Activated CD8-positive, alpha-beta T cell treated with anti-CD3 and anti-CD28 coated beads for 36 hours (primary cell): ENCODE measurements around the gene HAVCR2. TPM values are rescaled to one million over a fixed set of nuclear protein-coding genes. Genes with fewer than 3 reads are reported as not detected.

ENCODE experiments used
- ATAC-seq: fragments of 200-7000 bp; cut with Tn5 transposase; one replicate; pipeline ENCODE4 v1.10.0; 2021; ENCODE audit warnings: mild to moderate bottlenecking, moderate library complexity
- CTCF ChIA-PET: fragments of 350-600 bp; sonication (Branson Sonifier 250); formaldehyde crosslinking; loops from one replicate; lab custom pipeline; 2021; ENCODE audit warnings: antibody characterized with exemption; lab: Charles Lee
- POLR2A ChIA-PET: fragments of 350-600 bp; sonication (Branson Sonifier 250); formaldehyde crosslinking; loops from one replicate; lab custom pipeline; 2021; ENCODE audit warnings: antibody characterized with exemption; lab: Charles Lee
- DNase-seq: peaks from one replicate; pipeline ENCODE4 v3.0.0-alpha.2; 2020
- H3K27ac Mint-ChIP-seq: one replicate; pipeline ENCODE4 v1.8.0; 2021; ENCODE audit warnings: mild to moderate bottlenecking, mixed read lengths
- H3K27me3 Mint-ChIP-seq: one replicate; pipeline ENCODE4 v1.8.0; 2021; ENCODE audit warnings: mixed read lengths
- H3K36me3 Mint-ChIP-seq: one replicate; pipeline ENCODE4 v1.8.0; 2021; ENCODE audit warnings: low read depth, mixed read lengths
- H3K4me1 Mint-ChIP-seq: one replicate; pipeline ENCODE4 v1.8.0; 2021; ENCODE audit warnings: low read depth, mixed read lengths
- H3K4me3 Mint-ChIP-seq: one replicate; pipeline ENCODE4 v1.8.0; 2021; ENCODE audit warnings: mild to moderate bottlenecking, moderate library complexity, mixed read lengths
- H3K9me3 Mint-ChIP-seq: one replicate; pipeline ENCODE4 v1.8.0; 2021; ENCODE audit warnings: mixed read lengths
- intact Hi-C: fragments of 100-400 bp; cut with micrococcal nuclease; formaldehyde crosslinking; loops from one replicate; pipeline ENCODE4 v1.10.0; 2022
- total RNA-seq, 2 experiments: library from RNA; stranded (reverse); gene quantifications; one replicate each; pipeline ENCODE4 v1.2.3, GENCODE V29; 2021
- TF ChIP-seq, protein P1 (sequence below): fragments of 200-600 bp; IDR thresholded peaks from one replicate; pipeline ENCODE4 v1.8.0; 2022; ENCODE audit warnings: antibody characterized with exemption, mild to moderate bottlenecking

HAVCR2 gene
- total RNA-seq, 2 experiments from 2014 or later, result 28.7 to 34.6 TPM

DNA sequence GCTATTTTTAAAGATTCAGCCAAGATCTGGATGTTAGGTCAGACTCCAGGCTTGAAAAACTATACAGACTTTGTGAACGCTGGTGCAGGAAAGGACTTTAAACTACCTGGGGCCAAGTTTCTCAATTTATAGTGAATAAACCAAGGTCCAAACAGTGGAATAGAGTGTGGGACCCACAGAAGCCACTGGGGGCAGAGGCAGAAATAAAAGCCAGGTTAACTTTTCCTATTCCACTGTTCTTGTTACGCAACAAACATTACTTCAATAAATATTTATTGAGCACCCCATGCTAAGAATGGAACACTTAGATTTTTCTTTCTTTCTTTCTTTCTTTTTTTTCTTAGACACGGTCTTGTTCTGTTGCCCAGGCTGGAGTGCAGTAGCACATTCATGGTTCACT lies 38.9 kb downstream of the HAVCR2 start:
- ChIA-PET CTCF (no interaction called here), POLR2A (no interaction called here)
- no peak for DNase-seq
- intact Hi-C loops, result loop anchor here (5.0 kb wide), 1 partner anchor 43 kb away; no protein-coding TSS in a partner anchor
- no peaks in the 10 kb centered on the region for H3K36me3 Mint-ChIP-seq
- no peak for ATAC-seq
- TF ChIP-seq, protein P1, sequence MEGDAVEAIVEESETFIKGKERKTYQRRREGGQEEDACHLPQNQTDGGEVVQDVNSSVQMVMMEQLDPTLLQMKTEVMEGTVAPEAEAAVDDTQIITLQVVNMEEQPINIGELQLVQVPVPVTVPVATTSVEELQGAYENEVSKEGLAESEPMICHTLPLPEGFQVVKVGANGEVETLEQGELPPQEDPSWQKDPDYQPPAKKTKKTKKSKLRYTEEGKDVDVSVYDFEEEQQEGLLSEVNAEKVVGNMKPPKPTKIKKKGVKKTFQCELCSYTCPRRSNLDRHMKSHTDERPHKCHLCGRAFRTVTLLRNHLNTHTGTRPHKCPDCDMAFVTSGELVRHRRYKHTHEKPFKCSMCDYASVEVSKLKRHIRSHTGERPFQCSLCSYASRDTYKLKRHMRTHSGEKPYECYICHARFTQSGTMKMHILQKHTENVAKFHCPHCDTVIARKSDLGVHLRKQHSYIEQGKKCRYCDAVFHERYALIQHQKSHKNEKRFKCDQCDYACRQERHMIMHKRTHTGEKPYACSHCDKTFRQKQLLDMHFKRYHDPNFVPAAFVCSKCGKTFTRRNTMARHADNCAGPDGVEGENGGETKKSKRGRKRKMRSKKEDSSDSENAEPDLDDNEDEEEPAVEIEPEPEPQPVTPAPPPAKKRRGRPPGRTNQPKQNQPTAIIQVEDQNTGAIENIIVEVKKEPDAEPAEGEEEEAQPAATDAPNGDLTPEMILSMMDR, result no peak
- peaks cover 21% of the 10 kb centered on the region for H3K4me1 Mint-ChIP-seq
- H3K4me3 Mint-ChIP-seq, result no peak overlapping the region
- H3K27me3 Mint-ChIP-seq, result no peaks in the 10 kb centered on the region
- H3K9me3 Mint-ChIP-seq, result no peaks in the 10 kb centered on the region
- H3K27ac Mint-ChIP-seq, result no peak overlapping the region

DNA sequence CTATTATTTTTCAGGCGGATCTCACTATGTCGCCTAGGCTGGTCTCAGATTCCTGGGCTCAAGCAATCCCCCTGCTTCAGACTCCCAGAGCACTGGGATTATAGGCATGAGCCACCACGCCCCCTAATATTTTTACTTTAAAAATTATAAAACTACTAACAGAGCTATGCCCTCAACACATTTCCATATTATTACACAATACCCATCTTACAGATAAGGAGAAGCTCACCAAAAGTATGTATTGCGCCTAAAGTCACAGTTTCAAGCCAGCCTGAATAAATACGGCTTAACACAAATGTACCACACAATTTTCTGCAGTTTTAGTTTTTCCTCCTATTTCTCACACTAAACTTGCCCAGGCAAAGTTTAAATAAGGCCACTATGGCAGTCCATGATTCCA lies 40.1 kb downstream of the HAVCR2 start:
- Mint-ChIP-seq H3K9me3 (no peaks in the 10 kb centered on the region), H3K36me3 (no peaks in the 10 kb centered on the region), H3K4me3 (no peak overlapping the region), H3K4me1 (peaks cover 15% of the 10 kb centered on the region), H3K27me3 (no peaks in the 10 kb centered on the region), H3K27ac (no peak overlapping the region)
- TF ChIP-seq, protein P1, result no peak
- CTCF ChIA-PET, result no interaction called here
- POLR2A ChIA-PET, result no interaction called here
- intact Hi-C loops, result no loop called here
- DNase-seq (no peak), ATAC-seq (no peak)

GRCh38 chr5:157068339-157068738 lies 40.5 kb downstream of the HAVCR2 start:
- Mint-ChIP-seq H3K4me1 (peaks cover 15% of the 10 kb centered on the region), H3K9me3 (no peaks in the 10 kb centered on the region), H3K27me3 (no peaks in the 10 kb centered on the region), H3K36me3 (no peaks in the 10 kb centered on the region), H3K4me3 (no peak overlapping the region), H3K27ac (no peak overlapping the region)
- ChIA-PET POLR2A (no interaction called here), CTCF (no interaction called here)
- intact Hi-C loops, result no loop called here
- TF ChIP-seq, protein P1, result no peak
- no peak for DNase-seq
- ATAC-seq, result no peak

DNA sequence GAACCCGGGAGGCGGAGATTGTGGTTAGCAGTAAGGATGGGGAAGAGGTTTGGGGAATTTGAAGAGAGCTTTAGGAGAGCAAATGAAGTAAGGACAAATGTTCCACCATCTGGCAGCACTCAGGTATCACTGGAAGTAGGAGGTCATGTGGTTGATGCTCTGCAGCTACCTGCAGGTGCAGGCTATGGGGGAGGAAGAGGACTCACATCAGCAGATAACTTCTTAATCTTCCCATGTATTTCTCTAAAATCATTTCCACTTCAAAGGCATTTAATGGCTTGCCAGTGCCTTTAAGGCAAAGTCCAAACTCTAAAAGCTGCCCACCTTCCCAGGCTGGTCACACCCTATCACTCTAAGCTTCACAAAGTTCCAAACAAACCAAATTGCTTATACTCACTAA lies 41.8 kb downstream of the HAVCR2 start:
- TF ChIP-seq, protein P1, result no peak
- no peaks in the 10 kb centered on the region for H3K9me3 Mint-ChIP-seq
- no peaks in the 10 kb centered on the region for H3K36me3 Mint-ChIP-seq
- H3K27ac Mint-ChIP-seq, result no peak overlapping the region
- intact Hi-C loops, result no loop called here
- H3K4me3 Mint-ChIP-seq, result no peak overlapping the region
- H3K27me3 Mint-ChIP-seq, result no peaks in the 10 kb centered on the region
- ATAC-seq (no peak), DNase-seq (no peak)
- POLR2A ChIA-PET, result interaction anchor here (1.2 kb wide), 1 partner anchor 43 kb away, joined by 5 read pairs; no protein-coding TSS in a partner anchor
- H3K4me1 Mint-ChIP-seq, result peaks cover 3% of the 10 kb centered on the region
- CTCF ChIA-PET, result no interaction called here

DNA sequence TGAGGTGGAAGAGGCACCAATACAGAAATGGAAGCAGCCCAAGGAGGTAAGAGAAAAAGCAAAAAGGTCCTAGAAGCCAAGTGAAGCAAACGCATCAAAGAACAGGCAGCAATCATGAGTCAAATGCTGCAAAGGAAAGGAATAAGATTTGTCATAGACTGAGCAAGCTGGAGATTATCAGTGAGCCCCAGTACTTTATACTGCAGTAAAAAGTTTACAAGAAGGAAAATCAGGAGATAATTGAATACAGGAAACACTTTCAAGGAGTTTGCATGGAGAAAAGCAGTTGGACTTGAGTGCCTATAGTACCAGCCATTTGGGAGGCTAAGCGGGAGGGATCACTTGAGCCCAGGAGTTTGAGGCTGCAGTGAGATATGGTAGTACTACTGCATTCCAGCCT lies 42.8 kb downstream of the HAVCR2 start:
- H3K4me1 Mint-ChIP-seq, result no peaks in the 10 kb centered on the region
- ATAC-seq (no peak), DNase-seq (no peak)
- intact Hi-C loops, result no loop called here
- ChIA-PET CTCF (no interaction called here), POLR2A (no interaction called here)
- H3K4me3 Mint-ChIP-seq, result no peak overlapping the region
- no peaks in the 10 kb centered on the region for H3K27me3 Mint-ChIP-seq
- TF ChIP-seq, protein P1, result no peak
- no peak overlapping the region for H3K27ac Mint-ChIP-seq
- H3K9me3 Mint-ChIP-seq, result no peaks in the 10 kb centered on the region
- H3K36me3 Mint-ChIP-seq, result no peaks in the 10 kb centered on the region
